Gastrocnemius medialis (tissue), 4 donors: Measurements from ENCODE around the gene PYROXD2. TPM values are rescaled to one million over a fixed set of nuclear protein-coding genes. Genes with fewer than 3 reads are reported as not detected.
"Not testable (repeated sequence)": the region's sequence is repeated elsewhere in the genome, so short reads cannot be mapped to it uniquely, and the experiment has no call there.

ENCODE experiments used
- ATAC-seq, 2 donors: fragments of 150-250 bp; one replicate each; pipeline ENCODE4 v1.9.1; 2016
- DNase-seq, 2 donors: peaks; one replicate each; pipeline ENCODE4 v3.0.0-alpha.2; 2019
- H3K27ac ChIP-seq, 4 donors: fragments of 200-600 bp; sonication (generic); 1 replicate in 1 of 4; 2 replicates in 3 of 4; pipeline ENCODE4 v1.5.1; 2016 to 2018; ENCODE audit warnings: mild to moderate bottlenecking in 2 of 4, moderate library complexity in 1 of 4
- H3K27me3 ChIP-seq, 3 donors: fragments of 200-600 bp; sonication (generic) in 2 of 3; 1 replicate in 1 of 3; 2 replicates in 2 of 3; pipeline versions ENCODE4 v1.5.1 to v1.6.0; 2016 to 2019; ENCODE audit warnings: mild to moderate bottlenecking in 1 of 3, moderate library complexity in 1 of 3
- H3K36me3 ChIP-seq, 2 donors: fragments of 200-600 bp; sonication (generic) in 1 of 2; one replicate each; pipeline ENCODE4 v1.5.1; 2017 to 2018
- H3K4me1 ChIP-seq, 2 donors: fragments of 200-600 bp; sonication (generic) in 1 of 2; one replicate each; pipeline ENCODE4 v1.5.1; 2016 to 2017; ENCODE audit warnings: mild to moderate bottlenecking in 2 of 2
- H3K4me3 ChIP-seq, 4 donors: fragments of 200-600 bp; sonication (generic) in 3 of 4; 1 replicate in 1 of 4; 2 replicates in 3 of 4; pipeline ENCODE4 v1.5.1; 2016 to 2019; ENCODE audit warnings: mild to moderate bottlenecking in 2 of 4
- H3K9me3 ChIP-seq, 3 donors: fragments of 200-600 bp; sonication (generic) in 2 of 3; 1 replicate in 1 of 3; 2 replicates in 2 of 3; pipeline ENCODE4 v1.5.1; 2016 to 2019
- POLR2A ChIP-seq, 2 donors: fragments of 450-650 bp; IDR thresholded peaks; one replicate each; pipeline ENCODE4 v1.6.1; 2017; ENCODE audit warnings: antibody characterized with exemption in 2 of 2, mild to moderate bottlenecking in 2 of 2, moderate library complexity in 2 of 2
- in situ Hi-C, 4 donors: fragments of 200-750 bp; cut with MboI; loops; one replicate each; pipeline versions ENCODE4 v1.15.0 to v1.8.0; 2017; ENCODE audit warnings: low sequenced_read_pairs in 4 of 4
- intact Hi-C: fragments of 100-400 bp; cut with DNase I; formaldehyde crosslinking; loops from one replicate; pipeline ENCODE4 v1.15.1; 2023; ENCODE audit warnings: low total_unique reads
- total RNA-seq, 4 donors: library from RNA; depleted of rRNA; stranded (reverse); fragments of >200 nt; gene quantifications; one replicate each; pipeline versions ENCODE4 v1.1.0 to v1.2.3, GENCODE V29; 2016
- TF ChIP-seq, protein P1 (sequence below), 5 experiments: fragments of 450-650 bp in 3 of 5; fragments of 200-600 bp in 2 of 5; sonication (generic) in 2 of 5; IDR thresholded peaks in 4 of 5; conservative IDR thresholded peaks in 1 of 5; 1 replicate in 4 of 5; 2 replicates in 1 of 5; pipeline ENCODE4 v1.5.1; 2016 to 2019; ENCODE audit warnings: antibody characterized with exemption in 5 of 5, mild to moderate bottlenecking in 3 of 5, moderate library complexity in 3 of 5

PYROXD2 gene
- total RNA-seq, 4 donors from 2014 or later, result 0.22 to 7.8 (median 1.3) TPM

GRCh38 chr10:98388101-98388655, 26.8 kb downstream of the PYROXD2 start:
- TF ChIP-seq POLR2A (IDR thresholded peaks at IDR 0.05), result no peak
- TF ChIP-seq, protein P1, sequence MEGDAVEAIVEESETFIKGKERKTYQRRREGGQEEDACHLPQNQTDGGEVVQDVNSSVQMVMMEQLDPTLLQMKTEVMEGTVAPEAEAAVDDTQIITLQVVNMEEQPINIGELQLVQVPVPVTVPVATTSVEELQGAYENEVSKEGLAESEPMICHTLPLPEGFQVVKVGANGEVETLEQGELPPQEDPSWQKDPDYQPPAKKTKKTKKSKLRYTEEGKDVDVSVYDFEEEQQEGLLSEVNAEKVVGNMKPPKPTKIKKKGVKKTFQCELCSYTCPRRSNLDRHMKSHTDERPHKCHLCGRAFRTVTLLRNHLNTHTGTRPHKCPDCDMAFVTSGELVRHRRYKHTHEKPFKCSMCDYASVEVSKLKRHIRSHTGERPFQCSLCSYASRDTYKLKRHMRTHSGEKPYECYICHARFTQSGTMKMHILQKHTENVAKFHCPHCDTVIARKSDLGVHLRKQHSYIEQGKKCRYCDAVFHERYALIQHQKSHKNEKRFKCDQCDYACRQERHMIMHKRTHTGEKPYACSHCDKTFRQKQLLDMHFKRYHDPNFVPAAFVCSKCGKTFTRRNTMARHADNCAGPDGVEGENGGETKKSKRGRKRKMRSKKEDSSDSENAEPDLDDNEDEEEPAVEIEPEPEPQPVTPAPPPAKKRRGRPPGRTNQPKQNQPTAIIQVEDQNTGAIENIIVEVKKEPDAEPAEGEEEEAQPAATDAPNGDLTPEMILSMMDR (IDR thresholded peaks at IDR 0.05 in 4 of 5, conservative IDR thresholded peaks at IDR 0.05 in 1 of 5), result no peak
- ATAC-seq, result no peak
- no peak overlapping the region for H3K4me3 ChIP-seq
- no peak for DNase-seq
- H3K4me1 ChIP-seq, result no peaks in the 10 kb centered on the region
- intact Hi-C loops (no loop called here), in situ Hi-C loops (no loop called here)
- H3K36me3 ChIP-seq, result no peaks in the 10 kb centered on the region
- H3K9me3 ChIP-seq, result no peaks in the 10 kb centered on the region
- no peak overlapping the region for H3K27ac ChIP-seq
- no peaks in the 10 kb centered on the region for H3K27me3 ChIP-seq

DNA sequence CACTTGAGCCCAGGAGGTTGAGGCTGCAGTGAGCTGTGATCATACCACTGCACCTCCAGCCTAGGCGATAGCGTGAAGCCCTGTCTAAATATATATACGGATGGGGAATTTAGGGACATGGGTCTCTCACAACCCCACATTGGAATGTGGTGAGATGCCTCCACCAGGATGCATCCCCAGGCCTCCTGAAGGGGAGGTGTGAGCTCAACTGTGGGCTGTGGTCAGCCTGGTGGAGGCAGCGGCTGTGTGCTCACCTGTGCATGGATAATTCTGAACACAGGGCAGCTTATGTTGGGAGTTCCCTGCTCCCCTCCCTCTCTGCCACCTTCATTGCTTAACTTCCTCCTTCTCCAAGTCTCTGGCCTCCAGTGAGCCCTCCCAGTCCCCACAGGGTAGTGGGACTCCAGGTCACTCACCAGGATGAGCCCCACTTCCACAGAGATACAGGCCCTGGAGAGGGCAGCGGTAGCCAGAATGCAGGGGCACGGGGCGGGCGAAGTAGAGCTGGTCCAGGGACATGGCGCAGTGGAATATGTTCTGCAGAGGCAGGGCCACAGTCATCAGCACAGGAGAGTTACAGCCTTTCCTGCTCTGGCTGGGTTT, 30.4 kb downstream of the PYROXD2 start:
- TF ChIP-seq POLR2A (IDR thresholded peaks at IDR 0.05), result no peak
- ATAC-seq, result no peak
- no peaks in the 10 kb centered on the region for H3K9me3 ChIP-seq

GRCh38 chr10:98383869-98384268, 31.1 kb downstream of the PYROXD2 start:
- TF ChIP-seq, protein P1 (IDR thresholded peaks at IDR 0.05 in 4 of 5, conservative IDR thresholded peaks at IDR 0.05 in 1 of 5), result no peak
- TF ChIP-seq POLR2A (IDR thresholded peaks at IDR 0.05), result no peak
- no peaks in the 10 kb centered on the region for H3K27me3 ChIP-seq
- in situ Hi-C loops, result no loop called here
- no peak overlapping the region for H3K27ac ChIP-seq
- intact Hi-C loops, result no loop called here
- ATAC-seq (no peak), DNase-seq (no peak)
- H3K36me3 ChIP-seq, result no peaks in the 10 kb centered on the region
- H3K4me3 ChIP-seq, result no peak overlapping the region
- no peaks in the 10 kb centered on the region for H3K9me3 ChIP-seq
- no peaks in the 10 kb centered on the region for H3K4me1 ChIP-seq

More for the DNA sequence above, 30.4 kb downstream of the PYROXD2 start:
- intact Hi-C loops (no loop called here), in situ Hi-C loops (no loop called here)
- Histone ChIP-seq H3K36me3 (no peaks in the 10 kb centered on the region), H3K27me3 (no peaks in the 10 kb centered on the region), H3K27ac (no peak overlapping the region), H3K4me1 (no peaks in the 10 kb centered on the region), H3K4me3 (no peak overlapping the region)
- DNase-seq, result no peak

DNA sequence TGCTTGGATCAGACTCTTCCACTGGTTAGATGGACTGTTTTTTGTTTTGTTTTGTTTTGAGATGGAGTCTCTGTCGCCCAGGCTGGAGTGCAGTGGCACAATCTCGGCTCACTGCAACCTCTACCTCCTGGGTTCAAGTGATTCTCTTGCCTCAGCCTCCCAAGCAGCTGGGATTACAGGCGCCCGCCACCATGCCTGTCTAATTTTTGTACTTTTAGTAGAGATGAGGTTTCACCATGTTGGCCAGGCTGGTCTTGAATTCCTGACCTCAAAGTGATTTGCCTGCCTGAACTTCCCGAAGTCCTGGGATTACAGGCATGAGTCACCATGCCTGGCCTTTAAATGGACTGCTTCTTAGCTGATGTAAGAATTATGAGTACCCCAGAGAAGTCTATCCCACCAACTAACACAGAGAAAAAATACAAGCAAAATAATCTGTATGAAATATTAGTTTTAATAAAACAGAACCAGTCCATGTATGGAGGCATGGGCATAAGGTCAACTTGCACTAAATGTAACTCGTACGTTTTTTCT, 31.8 kb downstream of the PYROXD2 start:
- not testable (repeated sequence) for H3K36me3 ChIP-seq, ATAC-seq, H3K9me3 ChIP-seq

GRCh38 chr10:98382691-98383101, 32.3 kb downstream of the PYROXD2 start:
- intact Hi-C loops, result no loop called here
- in situ Hi-C loops, result no loop called here
- ATAC-seq (no peak), DNase-seq (no peak)
- no peaks in the 10 kb centered on the region for H3K27me3 ChIP-seq
- H3K36me3 ChIP-seq, result no peaks in the 10 kb centered on the region
- no peaks in the 10 kb centered on the region for H3K9me3 ChIP-seq
- TF ChIP-seq, protein P1 (IDR thresholded peaks at IDR 0.05 in 4 of 5, conservative IDR thresholded peaks at IDR 0.05 in 1 of 5), result no peak
- TF ChIP-seq POLR2A (IDR thresholded peaks at IDR 0.05), result no peak
- no peak overlapping the region for H3K27ac ChIP-seq
- H3K4me3 ChIP-seq, result no peak overlapping the region
- no peaks in the 10 kb centered on the region for H3K4me1 ChIP-seq

More for the DNA sequence above, 31.8 kb downstream of the PYROXD2 start:
- H3K27ac ChIP-seq, H3K4me3 ChIP-seq, H3K4me1 ChIP-seq, H3K27me3 ChIP-seq, in situ Hi-C loops, intact Hi-C loops, DNase-seq: not testable (repeated sequence)
